Measurements from ENCODE around the gene RBMS3.
"Not testable (repeated sequence)": the region's sequence is repeated elsewhere in the genome, so short reads cannot be mapped to it uniquely, and the experiment has no call there.

Gene RBMS3

GRCh38 chr3:29520764-29521163, 239.9 kb downstream of the RBMS3 start:
- H3K4me3 ChIP-seq, result no peak overlapping the region
- no peak overlapping the region for H3K27ac ChIP-seq
- TF ChIP-seq CTCF (IDR thresholded peaks at IDR 0.05), result no peak
- DNase-seq (ENCODE audit: low spot score), result no peak

- no peak for DNase-seq (ENCODE audit: low spot score)
- H3K4me3 ChIP-seq, result no peak overlapping the region
- no peak for TF ChIP-seq CTCF (IDR thresholded peaks at IDR 0.05)
- H3K27ac ChIP-seq, result peak overlapping the region in 1 of 2 donors; percentile 53
Observed at GRCh38 chr3:29521293-29521692, 240.4 kb downstream of the RBMS3 start.

- DNase-seq (ENCODE audit: low spot score), result no peak
- TF ChIP-seq CTCF (IDR thresholded peaks at IDR 0.05), result no peak
- H3K27ac ChIP-seq, result peak overlapping the region in 1 of 2 donors; percentile 53
Observed at GRCh38 chr3:29521751-29522150, 240.9 kb downstream of the RBMS3 start.

GRCh38 chr3:29524433-29524832, 243.6 kb downstream of the RBMS3 start:
- Histone ChIP-seq H3K27ac (peak overlapping the region; percentile 31 to 73), H3K4me3 (peak overlapping the region; percentile 10)

More at GRCh38 chr3:29521751-29522150, 240.9 kb downstream of the RBMS3 start:
- H3K4me3 ChIP-seq, result no peak overlapping the region

GRCh38 chr3:29525254-29525881, 244.5 kb downstream of the RBMS3 start:
- TF ChIP-seq CTCF (IDR thresholded peaks at IDR 0.05), result no peak
- H3K27ac ChIP-seq, result peak overlapping the region; percentile 31 to 74

More at GRCh38 chr3:29524433-29524832, 243.6 kb downstream of the RBMS3 start:
- not testable (repeated sequence) for DNase-seq (ENCODE audit: low spot score)

GRCh38 chr3:29527246-29527645, 246.4 kb downstream of the RBMS3 start:
- peak overlapping the region in 1 of 2 donors; percentile 63 for H3K27ac ChIP-seq
- DNase-seq (ENCODE audit: low spot score), result no peak
- H3K4me3 ChIP-seq, result no peak overlapping the region
- TF ChIP-seq CTCF (IDR thresholded peaks at IDR 0.05), result no peak

More at GRCh38 chr3:29525254-29525881, 244.5 kb downstream of the RBMS3 start:
- peak overlapping the region; percentile 2 for H3K4me3 ChIP-seq
- peak; percentile 82 for DNase-seq (ENCODE audit: low spot score)

GRCh38 chr3:29531644-29532043, 250.8 kb downstream of the RBMS3 start:
- DNase-seq (ENCODE audit: low spot score), result no peak
- peak overlapping the region; percentile 1 to 73 for H3K27ac ChIP-seq

More at GRCh38 chr3:29531644-29532043, 250.8 kb downstream of the RBMS3 start:
- peak overlapping the region; percentile 40 for H3K4me3 ChIP-seq
- TF ChIP-seq CTCF (IDR thresholded peaks at IDR 0.05), result no peak

Measured in coronary artery (tissue), 2 donors.